Cardiac fibroblast (primary cell): Measurements from ENCODE around the gene DENND2D.

Experiments used
- DNase-seq, 2 donors: peaks; one replicate each; pipeline versions ENCODE4 v3.0.0 to v3.0.0-alpha.2; 2010; ENCODE audit warnings: low read depth in 2 of 2
- H3K4me3 ChIP-seq, 2 donors: replicated peaks in 1 of 2; 1 replicate in 1 of 2; 2 replicates in 1 of 2; pipeline ENCODE4 v1.5.1; 2011; ENCODE audit warnings: low read depth in 2 of 2, low read length in 2 of 2, mild to moderate bottlenecking in 2 of 2, moderate library complexity in 1 of 2
- TF ChIP-seq, protein P1 (sequence below): IDR thresholded peaks from one replicate; pipeline ENCODE4 v1.5.1; 2011; ENCODE audit warnings: low read depth, mild to moderate bottlenecking, low read length, inconsistent platforms

Gene DENND2D

DNA sequence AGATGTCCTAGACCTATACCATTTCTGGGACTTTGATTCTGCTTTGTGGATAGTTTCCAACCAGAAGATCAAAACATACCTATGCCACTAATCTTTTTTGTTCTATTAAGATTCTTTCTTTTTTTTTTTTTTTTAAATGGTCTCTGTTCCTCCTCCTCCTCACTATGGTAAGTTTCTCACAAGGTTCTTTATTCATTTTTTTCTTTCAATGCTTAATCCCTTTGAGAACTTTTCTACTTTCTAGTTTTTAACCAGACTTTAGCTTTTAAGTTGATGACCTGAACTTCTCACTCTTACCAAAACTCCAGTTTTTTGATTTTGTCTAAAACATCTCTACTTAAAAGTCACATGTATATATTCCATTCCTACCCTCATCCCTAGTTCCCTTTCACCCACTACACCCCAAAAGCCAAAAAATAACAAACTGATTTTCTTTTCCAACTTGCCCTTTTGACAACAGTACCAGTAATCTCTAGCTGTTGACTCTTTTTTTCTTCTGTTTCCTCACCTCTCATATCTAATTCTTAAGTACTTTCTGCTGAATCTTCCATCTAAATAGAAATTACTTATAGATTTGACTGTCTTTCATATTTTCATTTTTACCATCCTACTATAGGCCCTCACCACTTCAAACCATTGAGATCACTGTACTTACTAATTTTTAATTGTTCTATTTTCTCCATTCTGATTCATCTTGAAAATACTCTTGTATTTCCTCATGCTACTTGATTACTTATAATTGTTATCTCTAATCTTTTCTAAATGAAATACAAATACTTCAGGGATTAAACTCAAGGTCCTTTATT, 54.3 kb downstream of the DENND2D start:
- DNase-seq, result no peak
- TF ChIP-seq, protein P1, sequence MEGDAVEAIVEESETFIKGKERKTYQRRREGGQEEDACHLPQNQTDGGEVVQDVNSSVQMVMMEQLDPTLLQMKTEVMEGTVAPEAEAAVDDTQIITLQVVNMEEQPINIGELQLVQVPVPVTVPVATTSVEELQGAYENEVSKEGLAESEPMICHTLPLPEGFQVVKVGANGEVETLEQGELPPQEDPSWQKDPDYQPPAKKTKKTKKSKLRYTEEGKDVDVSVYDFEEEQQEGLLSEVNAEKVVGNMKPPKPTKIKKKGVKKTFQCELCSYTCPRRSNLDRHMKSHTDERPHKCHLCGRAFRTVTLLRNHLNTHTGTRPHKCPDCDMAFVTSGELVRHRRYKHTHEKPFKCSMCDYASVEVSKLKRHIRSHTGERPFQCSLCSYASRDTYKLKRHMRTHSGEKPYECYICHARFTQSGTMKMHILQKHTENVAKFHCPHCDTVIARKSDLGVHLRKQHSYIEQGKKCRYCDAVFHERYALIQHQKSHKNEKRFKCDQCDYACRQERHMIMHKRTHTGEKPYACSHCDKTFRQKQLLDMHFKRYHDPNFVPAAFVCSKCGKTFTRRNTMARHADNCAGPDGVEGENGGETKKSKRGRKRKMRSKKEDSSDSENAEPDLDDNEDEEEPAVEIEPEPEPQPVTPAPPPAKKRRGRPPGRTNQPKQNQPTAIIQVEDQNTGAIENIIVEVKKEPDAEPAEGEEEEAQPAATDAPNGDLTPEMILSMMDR, result no peak
- H3K4me3 ChIP-seq, result no peak overlapping the region

DNA sequence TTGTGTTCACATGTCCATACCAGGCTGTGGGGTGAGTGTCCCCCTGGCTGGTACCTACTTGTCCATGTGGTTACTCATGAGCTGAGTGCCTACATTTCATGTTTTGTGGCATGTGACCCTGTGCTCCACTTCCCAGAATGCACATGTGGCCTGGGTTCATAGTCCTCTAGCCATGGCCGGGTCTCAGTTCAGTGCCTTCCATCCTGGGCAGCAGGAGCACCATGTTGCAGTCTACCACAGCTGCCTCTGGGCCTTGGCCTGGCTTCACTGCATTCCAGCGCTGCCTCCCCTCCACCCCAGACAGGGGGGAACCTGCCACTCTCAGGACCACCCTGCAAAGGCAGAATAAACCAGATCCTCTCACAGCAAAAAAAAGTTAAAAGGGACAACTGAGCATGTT, 54.9 kb downstream of the DENND2D start:
- H3K4me3 ChIP-seq, result no peak overlapping the region
- no peak for DNase-seq
- TF ChIP-seq, protein P1, result no peak

DNA sequence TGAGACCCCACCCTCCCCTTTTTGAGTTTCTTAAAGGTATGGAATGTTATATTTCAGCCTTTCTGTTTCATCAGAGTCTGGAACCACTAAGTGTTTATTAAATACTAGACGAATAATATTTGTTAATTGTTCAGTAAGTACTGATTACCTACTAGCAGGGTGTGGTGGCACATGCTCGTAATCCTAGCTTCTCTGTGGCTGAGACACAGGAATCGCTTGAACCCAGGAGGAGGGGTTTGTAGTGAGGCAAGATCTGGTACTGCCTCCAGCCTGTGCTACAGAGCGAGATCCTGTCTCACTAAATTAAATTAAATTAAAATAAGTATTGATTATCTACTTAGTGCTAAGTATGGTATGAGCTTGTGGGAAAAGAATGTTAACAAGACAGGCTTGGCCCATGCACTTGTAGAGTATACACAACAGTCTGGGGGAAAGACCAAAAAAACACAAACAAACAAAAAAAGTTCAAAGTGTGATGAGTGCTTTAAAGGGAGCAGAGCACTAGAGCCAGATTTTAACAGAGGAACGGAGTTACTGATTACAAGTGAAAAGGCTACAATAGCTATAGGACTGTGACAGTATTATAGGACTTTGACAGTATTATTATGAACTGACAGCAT, 58.0 kb downstream of the DENND2D start:
- TF ChIP-seq, protein P1, result no peak
- H3K4me3 ChIP-seq, result no peak overlapping the region
- DNase-seq, result no peak

DNA sequence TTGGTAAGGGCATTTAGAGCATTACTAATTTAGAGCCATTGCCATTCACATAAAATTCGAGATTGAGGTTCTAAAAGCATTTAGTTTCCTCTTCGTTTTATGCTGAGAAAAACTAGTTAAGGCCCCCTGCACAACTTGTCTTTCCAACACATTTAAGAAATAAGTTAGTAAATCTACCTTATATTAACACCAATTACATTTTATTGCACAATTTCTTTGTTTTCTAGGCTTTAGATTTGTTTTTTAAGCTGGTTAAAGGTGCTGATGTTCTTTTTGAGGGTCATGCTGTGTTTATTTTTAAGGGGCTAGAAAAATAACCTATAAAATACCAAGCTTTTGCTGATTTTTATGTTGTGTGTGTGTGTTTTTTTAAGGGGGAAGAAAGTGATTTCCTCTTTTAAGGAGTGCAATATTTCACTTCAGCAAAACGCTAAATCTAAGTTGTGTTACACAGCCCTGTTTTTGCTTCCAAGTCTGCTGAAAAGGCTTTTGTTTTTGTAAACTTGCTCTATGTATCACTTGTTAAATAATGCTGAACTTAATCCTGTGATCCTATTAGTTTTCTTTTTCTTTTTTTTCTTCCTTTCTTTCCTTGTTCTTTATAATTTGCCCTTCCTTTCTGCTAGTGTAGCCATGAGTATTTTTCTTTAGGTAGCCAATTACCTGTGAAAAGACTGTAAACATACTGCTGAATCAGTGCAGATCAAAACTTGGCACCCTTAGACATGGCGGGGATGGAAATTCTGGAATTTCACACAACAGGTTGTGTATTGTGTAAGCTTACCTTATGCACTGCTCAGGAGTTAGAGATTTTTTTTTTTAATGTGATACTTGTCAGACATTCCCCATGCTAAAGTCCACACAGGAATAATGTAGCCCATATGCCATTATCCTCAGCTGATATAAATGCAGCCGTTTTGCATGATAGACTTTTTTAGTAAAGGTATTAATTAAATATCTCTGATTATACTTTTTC, 58.9 kb downstream of the DENND2D start:
- TF ChIP-seq, protein P1, result no peak
- H3K4me3 ChIP-seq, result peak overlapping the region; percentile 96
- DNase-seq, result no peak

DNA sequence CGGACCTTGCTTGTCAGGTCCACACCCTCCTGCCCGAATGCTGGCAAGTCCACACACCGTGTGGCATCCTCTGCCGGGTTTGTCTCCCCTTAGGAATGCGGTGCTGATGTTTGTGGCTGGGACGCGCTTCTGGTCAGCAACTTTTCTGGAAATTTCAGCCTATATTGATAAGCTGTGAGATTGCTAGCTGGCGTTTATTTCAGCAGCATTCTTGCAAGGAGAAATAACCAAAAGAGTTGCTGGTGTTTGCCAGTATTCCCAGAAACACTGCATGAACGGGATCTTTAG, 59.8 kb downstream of the DENND2D start:
- TF ChIP-seq, protein P1, result no peak
- DNase-seq, result peak; percentile 60
- peak overlapping the region; percentile 96 for H3K4me3 ChIP-seq

DNA sequence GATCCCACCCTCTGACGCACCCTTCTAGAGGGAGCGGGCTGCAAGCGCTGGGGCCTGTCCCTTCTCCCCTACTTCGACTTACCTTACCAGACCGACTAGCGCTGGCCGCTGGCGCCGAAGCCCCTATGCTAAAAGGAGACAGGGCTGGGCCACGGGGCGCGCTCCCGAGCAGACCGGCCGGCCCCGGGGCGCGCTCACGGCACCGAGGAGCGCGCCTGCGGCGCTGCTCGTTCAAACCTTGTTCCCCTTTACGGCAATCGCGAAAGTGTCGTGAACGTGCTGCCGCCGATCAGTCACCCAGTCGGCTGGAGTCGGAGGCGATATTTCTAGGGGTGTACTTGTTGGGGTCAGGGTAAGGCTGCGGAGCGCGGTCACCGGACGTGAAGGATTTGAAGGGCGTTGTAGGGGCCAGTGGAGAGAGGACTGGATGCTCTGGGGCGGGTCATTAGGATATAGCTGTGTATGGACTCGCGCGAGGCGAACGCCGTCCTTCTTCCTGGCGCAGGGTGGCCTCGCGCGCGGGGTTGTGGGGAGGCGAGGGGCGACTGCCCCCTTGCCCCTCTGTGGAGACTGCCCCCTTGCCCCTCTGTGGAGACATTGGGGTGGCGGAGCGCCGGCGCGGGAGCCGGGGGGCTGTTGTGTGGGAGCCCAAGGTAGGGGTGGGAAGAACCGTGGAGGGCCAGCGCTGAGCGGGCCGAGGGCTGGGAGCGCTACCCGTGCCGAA, 60.3 kb downstream of the DENND2D start, which contains the start of the genes CEPT1 and DRAM2:
Gene CEPT1, plus strand, starts transcription at position 268 of the 724 bp plus-strand sequence. CDS start 7,492 bp downstream, outside the sequence.
Gene DRAM2, minus strand, starts transcription at position 138 of the 724 bp plus-strand sequence. CDS start 8,539 bp downstream, outside the sequence.
- DNase-seq, result peak; percentile 96 to 97
- TF ChIP-seq, protein P1, result no peak
- peak within 1 kb of the TSS; percentile 96 for H3K4me3 ChIP-seq
